Omental fat pad (tissue), 4 donors: Measurements from ENCODE around the gene ALK. TPM values are rescaled to one million over a fixed set of nuclear protein-coding genes. Genes with fewer than 3 reads are reported as not detected.

Source experiments
- ATAC-seq: fragments of 150-250 bp; one replicate; pipeline ENCODE4 v1.9.1; 2016; ENCODE audit warnings: mild to moderate bottlenecking, moderate library complexity; ENCODE audit not compliant: low FRiP score
- DNase-seq: peaks from one replicate; pipeline ENCODE4 v3.0.0-alpha.2; 2019; ENCODE audit warnings: low spot score
- total RNA-seq, 4 donors: library from RNA; depleted of rRNA; stranded (reverse); fragments of >200 nt; gene quantifications; one replicate each; pipeline ENCODE4 v1.1.0, GENCODE V29; 2016
- TF ChIP-seq, protein P1 (sequence below), 3 donors: fragments of 450-650 bp; IDR thresholded peaks; one replicate each; pipeline ENCODE4 v1.5.1; 2016 to 2017; ENCODE audit warnings: antibody characterized with exemption in 3 of 3, mild to moderate bottlenecking in 3 of 3, moderate library complexity in 2 of 3

ALK gene
- total RNA-seq, 4 donors from 2014 or later: 0.12 to 2.2 (median 0.44) TPM; not detected in 1

DNA sequence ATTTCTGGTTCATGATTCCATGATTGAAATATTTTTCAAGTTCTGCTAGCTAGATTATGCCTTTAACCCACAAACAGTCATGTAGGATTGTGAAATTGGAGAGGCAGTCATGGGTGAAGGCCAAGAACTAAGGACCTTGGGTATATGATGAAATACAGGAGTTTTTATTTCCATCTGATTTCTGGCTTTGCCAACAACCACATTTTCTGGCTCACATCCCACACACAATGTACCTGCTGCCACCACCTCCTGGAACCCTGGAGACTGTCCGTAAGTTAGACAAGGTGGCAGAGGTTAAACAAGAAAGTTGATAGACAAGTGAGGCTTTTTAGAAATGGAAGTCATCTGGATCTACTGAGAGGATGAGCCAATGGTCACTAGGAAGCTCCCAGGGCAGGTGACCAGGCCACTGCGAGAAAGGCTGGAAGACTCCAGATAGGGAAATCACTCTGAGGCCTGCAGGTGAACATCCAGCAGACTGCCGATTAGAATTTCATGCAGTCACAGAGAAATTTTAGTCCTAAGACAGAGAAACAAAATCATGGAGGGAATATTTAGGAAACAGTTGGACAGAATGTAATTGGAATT, 402.0 kb downstream of the ALK start:
- TF ChIP-seq, protein P1, sequence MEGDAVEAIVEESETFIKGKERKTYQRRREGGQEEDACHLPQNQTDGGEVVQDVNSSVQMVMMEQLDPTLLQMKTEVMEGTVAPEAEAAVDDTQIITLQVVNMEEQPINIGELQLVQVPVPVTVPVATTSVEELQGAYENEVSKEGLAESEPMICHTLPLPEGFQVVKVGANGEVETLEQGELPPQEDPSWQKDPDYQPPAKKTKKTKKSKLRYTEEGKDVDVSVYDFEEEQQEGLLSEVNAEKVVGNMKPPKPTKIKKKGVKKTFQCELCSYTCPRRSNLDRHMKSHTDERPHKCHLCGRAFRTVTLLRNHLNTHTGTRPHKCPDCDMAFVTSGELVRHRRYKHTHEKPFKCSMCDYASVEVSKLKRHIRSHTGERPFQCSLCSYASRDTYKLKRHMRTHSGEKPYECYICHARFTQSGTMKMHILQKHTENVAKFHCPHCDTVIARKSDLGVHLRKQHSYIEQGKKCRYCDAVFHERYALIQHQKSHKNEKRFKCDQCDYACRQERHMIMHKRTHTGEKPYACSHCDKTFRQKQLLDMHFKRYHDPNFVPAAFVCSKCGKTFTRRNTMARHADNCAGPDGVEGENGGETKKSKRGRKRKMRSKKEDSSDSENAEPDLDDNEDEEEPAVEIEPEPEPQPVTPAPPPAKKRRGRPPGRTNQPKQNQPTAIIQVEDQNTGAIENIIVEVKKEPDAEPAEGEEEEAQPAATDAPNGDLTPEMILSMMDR (IDR thresholded peaks at IDR 0.05): no peak
- DNase-seq (no peak), ATAC-seq (peak; percentile 68)

GRCh38 chr2:29518646-29519337, 402.6 kb downstream of the ALK start:
- no peak for ATAC-seq
- TF ChIP-seq, protein P1 (IDR thresholded peaks at IDR 0.05): no peak
- DNase-seq: no peak

GRCh38 chr2:29518010-29518409, 403.4 kb downstream of the ALK start:
- ATAC-seq: no peak
- DNase-seq: no peak
- TF ChIP-seq, protein P1 (IDR thresholded peaks at IDR 0.05): no peak

- TF ChIP-seq, protein P1 (IDR thresholded peaks at IDR 0.05): no peak
- DNase-seq (no peak), ATAC-seq (no peak)
Observed at GRCh38 chr2:29517413-29517812, 404.0 kb downstream of the ALK start.

DNA sequence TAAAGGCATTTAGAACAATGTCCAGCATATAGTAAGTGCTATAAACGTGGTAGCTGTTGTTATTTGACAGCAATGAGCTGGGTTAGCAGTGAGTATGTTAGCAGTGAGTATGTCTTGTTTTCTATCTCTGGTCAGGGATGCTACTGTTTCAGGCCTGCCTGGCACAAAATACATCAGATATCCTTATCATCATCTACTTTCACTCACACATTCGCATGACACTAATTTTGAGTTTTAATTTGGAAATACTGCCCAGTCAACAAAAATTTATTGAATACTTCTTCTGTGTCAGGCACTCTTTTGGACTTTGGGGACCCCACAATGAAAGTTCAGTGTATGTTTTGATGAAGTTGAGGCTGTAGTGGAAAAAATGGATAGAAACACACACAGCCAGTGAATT, 404.6 kb downstream of the ALK start:
- ATAC-seq (no peak), DNase-seq (no peak)
- TF ChIP-seq, protein P1 (IDR thresholded peaks at IDR 0.05): no peak

DNA sequence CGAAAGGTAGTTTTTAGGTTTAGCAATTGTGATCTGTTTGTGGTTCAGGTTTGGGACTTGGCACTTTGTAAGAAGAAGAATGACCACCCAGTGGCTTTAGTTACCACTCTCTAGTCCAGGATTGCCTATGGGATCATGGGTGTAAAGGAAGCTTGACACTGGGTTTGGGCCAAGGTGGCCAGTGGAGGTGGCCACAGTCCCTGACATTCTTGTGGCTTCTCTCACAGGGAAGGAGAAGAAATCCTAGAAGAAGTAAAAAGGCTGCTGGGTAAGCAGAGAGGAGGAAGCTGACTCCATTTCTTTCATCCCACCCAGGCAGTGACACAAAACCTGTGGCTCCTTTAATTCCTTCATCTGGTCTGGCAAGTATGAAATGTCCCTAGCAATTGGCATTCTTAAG, 411.5 kb downstream of the ALK start:
- ATAC-seq: no peak
- TF ChIP-seq, protein P1 (IDR thresholded peaks at IDR 0.05): no peak
- DNase-seq: no peak

GRCh38 chr2:29509397-29509796, 412.0 kb downstream of the ALK start:
- no peak for DNase-seq
- peak; percentile 78 for ATAC-seq
- TF ChIP-seq, protein P1 (IDR thresholded peaks at IDR 0.05): no peak
